OCI-LY3 (cell line): ENCODE measurements around the gene MAPK8IP1.

ENCODE experiments used
- H2AFZ ChIP-seq: fragments of 200-600, 300-600 bp; shearing (Covaris generic); 2 replicates; pipeline ENCODE4 v1.6.0; 2014; ENCODE audit warnings: antibody characterized with exemption, low read depth, low read length
- H3K27ac ChIP-seq: fragments of 200-600, 300-600 bp; sonication (generic); 2 replicates; pipeline ENCODE4 v1.5.1; 2014; ENCODE audit warnings: mild to moderate bottlenecking, low read length, moderate library complexity, mixed read lengths
- H3K27me3 ChIP-seq: fragments of 200-600, 300-600 bp; sonication (generic); 2 replicates; pipeline ENCODE4 v1.6.1; 2014; ENCODE audit warnings: low read depth, low read length, mixed read lengths
- H3K36me3 ChIP-seq: fragments of 200-600, 300-600 bp; sonication (generic); replicated peaks from 2 replicates; pipeline ENCODE3; 2014; ENCODE audit warnings: low read depth, low read length, mixed read lengths
- H3K4me1 ChIP-seq: fragments of 300-600, 200-600 bp; sonication (generic); 2 replicates; pipeline ENCODE4 v1.6.1; 2014; ENCODE audit warnings: low read length, mixed read lengths
- H3K4me2 ChIP-seq: fragments of 200-600, 300-600 bp; sonication (generic); 2 replicates; pipeline ENCODE4 v1.6.1; 2014; ENCODE audit warnings: low read length, mixed read lengths
- H3K4me3 ChIP-seq: fragments of 300-600, 200-600 bp; sonication (generic); 2 replicates; pipeline ENCODE4 v1.5.1; 2014; ENCODE audit warnings: antibody characterized with exemption, mild to moderate bottlenecking, low read length, moderate library complexity
- H3K79me2 ChIP-seq: fragments of 300-600, 200-600 bp; shearing (Covaris generic); 2 replicates; pipeline ENCODE4 v1.6.1; 2014; ENCODE audit warnings: mild to moderate bottlenecking, low read length, mixed read lengths
- H3K9ac ChIP-seq: fragments of 300-600, 200-600 bp; shearing (Covaris generic); 2 replicates; pipeline ENCODE4 v1.6.0; 2014; ENCODE audit warnings: mild to moderate bottlenecking, low read length, moderate library complexity
- H3K9me3 ChIP-seq: fragments of 200-600, 300-600 bp; shearing (Covaris generic); 2 replicates; pipeline ENCODE4 v1.6.1; 2014; ENCODE audit warnings: low read length, mixed read lengths; ENCODE audit not compliant: insufficient read depth
- H4K20me1 ChIP-seq: fragments of 200-600, 300-600 bp; sonication (generic); 2 replicates; pipeline ENCODE4 v1.6.1; 2016; ENCODE audit warnings: low read length, mixed read lengths; ENCODE audit not compliant: insufficient read depth
- EZH2phosphoT487 ChIP-seq: fragments of 200-600 bp; shearing (Covaris generic); IDR thresholded peaks from 2 replicates; pipeline ENCODE4 v1.6.1; 2018; ENCODE audit warnings: antibody characterized with exemption, mixed run types, low read depth
- TF ChIP-seq, protein P1 (sequence below): fragments of 200-600, 300-600 bp; sonication (generic); IDR thresholded peaks from 2 replicates; pipeline ENCODE4 v1.5.1; 2014; ENCODE audit warnings: antibody characterized with exemption, low read length, low read depth

The MAPK8IP1 gene

DNA sequence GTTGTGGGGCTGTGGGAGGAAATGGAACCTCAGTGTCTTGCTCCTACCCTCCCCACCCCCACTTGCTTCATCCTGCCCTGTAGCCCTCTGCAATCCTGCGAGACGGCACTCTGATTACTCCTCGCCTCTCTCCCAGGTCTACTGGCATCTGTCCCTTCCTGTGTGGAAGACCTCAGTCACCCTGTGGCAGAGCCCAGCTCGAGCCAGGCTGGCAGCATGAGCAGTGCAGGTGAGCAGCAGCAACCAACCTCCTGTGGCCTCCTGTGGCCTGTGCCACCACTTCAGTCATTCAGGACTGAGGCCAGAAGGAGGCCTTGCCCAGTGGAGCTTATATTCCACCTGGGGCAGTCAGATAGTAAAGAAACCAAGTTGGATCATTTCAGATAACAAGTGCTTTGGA is 14.7 kb upstream of the MAPK8IP1 start:
- no peaks in the 10 kb centered on the region for H3K79me2 ChIP-seq
- peaks cover 55% of the 10 kb centered on the region for H3K36me3 ChIP-seq
- H3K4me2 ChIP-seq = no peak overlapping the region
- no peak overlapping the region for H2AFZ ChIP-seq
- no peaks in the 10 kb centered on the region for H3K9me3 ChIP-seq
- H3K9ac ChIP-seq = no peak overlapping the region
- no peak for TF ChIP-seq EZH2phosphoT487
- TF ChIP-seq, protein P1, sequence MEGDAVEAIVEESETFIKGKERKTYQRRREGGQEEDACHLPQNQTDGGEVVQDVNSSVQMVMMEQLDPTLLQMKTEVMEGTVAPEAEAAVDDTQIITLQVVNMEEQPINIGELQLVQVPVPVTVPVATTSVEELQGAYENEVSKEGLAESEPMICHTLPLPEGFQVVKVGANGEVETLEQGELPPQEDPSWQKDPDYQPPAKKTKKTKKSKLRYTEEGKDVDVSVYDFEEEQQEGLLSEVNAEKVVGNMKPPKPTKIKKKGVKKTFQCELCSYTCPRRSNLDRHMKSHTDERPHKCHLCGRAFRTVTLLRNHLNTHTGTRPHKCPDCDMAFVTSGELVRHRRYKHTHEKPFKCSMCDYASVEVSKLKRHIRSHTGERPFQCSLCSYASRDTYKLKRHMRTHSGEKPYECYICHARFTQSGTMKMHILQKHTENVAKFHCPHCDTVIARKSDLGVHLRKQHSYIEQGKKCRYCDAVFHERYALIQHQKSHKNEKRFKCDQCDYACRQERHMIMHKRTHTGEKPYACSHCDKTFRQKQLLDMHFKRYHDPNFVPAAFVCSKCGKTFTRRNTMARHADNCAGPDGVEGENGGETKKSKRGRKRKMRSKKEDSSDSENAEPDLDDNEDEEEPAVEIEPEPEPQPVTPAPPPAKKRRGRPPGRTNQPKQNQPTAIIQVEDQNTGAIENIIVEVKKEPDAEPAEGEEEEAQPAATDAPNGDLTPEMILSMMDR = no peak
- no peak overlapping the region for H3K27ac ChIP-seq
- H3K27me3 ChIP-seq = no peaks in the 10 kb centered on the region
- H4K20me1 ChIP-seq = peaks cover 7% of the 10 kb centered on the region; the same call in 1 of the 2 replicates
- H3K4me1 ChIP-seq = no peaks in the 10 kb centered on the region
- H3K4me3 ChIP-seq = no peak overlapping the region

DNA sequence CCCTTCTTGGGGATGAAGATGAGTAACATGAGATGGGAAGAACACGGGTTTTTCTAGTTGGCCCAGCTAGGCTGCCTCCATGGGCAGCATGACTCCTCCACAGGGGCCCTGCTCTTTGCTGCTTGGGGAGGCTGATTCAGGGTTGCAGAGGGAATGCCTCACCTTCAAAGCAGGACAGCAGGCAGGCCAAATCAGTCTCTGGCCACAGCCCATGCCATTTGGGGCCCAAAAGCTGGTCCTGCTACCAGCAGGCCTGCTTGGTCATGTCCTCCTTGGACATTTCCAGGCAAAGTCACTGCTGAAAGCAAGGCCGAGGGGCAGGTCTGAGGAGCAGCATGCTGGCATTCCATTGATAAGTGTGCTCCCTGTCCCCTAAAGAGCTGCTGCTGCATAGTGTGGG is 13.8 kb upstream of the MAPK8IP1 start:
- no peak for TF ChIP-seq EZH2phosphoT487
- TF ChIP-seq, protein P1 = no peak
- H3K9ac ChIP-seq = no peak overlapping the region
- H3K27me3 ChIP-seq = no peaks in the 10 kb centered on the region
- peaks cover 62% of the 10 kb centered on the region for H3K36me3 ChIP-seq
- H3K4me3 ChIP-seq = no peak overlapping the region
- no peaks in the 10 kb centered on the region for H3K79me2 ChIP-seq
- no peak overlapping the region for H3K27ac ChIP-seq
- no peaks in the 10 kb centered on the region for H3K4me1 ChIP-seq
- H2AFZ ChIP-seq = no peak overlapping the region
- no peak overlapping the region for H3K4me2 ChIP-seq
- no peaks in the 10 kb centered on the region for H3K9me3 ChIP-seq
- peaks cover 7% of the 10 kb centered on the region; the same call in 1 of the 2 replicates for H4K20me1 ChIP-seq

DNA sequence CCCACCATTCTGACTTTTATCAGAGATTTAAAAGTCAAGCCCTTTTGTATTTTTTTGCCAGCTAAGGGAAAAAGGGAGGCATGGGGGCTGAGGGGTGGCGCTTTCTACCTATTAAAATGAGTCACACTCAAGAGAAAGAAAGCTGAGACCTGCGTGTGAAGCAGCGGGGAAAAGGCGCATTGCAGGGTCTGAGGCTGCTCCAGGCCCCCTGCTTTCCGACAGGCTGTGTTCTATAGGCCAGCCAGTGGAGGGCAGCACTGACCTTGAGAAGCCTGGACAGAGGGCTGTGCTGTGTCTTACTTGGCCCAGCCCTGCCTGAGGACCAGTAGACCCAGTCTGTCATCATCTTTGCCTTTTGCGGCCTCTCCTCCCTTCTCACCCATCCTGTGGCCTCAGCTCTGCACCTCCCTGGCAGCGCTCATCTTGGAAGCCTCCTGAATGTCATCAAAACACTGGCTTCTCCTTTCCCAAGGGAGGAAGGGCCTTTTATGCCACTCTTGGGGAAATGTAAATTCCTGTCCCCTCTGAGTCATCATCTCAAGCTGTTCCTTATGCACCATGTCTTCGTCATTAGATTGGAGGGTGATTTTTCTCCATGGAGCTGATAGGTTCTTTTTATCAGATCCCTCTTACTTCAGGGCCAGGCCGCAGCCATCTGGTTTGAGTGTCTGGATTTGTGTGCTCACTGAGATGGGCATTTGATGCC is 12.6 kb upstream of the MAPK8IP1 start:
- Histone ChIP-seq H3K36me3 (peaks cover 59% of the 10 kb centered on the region), H3K4me3 (no peak overlapping the region), H3K4me2 (no peak overlapping the region), H3K9ac (no peak overlapping the region), H3K79me2 (no peaks in the 10 kb centered on the region), H3K27ac (no peak overlapping the region), H2AFZ (no peak overlapping the region), H3K9me3 (no peaks in the 10 kb centered on the region), H3K27me3 (no peaks in the 10 kb centered on the region), H3K4me1 (no peaks in the 10 kb centered on the region), H4K20me1 (peaks cover 12% of the 10 kb centered on the region)
- TF ChIP-seq, protein P1 = peak; percentile 60
- TF ChIP-seq EZH2phosphoT487 = no peak

DNA sequence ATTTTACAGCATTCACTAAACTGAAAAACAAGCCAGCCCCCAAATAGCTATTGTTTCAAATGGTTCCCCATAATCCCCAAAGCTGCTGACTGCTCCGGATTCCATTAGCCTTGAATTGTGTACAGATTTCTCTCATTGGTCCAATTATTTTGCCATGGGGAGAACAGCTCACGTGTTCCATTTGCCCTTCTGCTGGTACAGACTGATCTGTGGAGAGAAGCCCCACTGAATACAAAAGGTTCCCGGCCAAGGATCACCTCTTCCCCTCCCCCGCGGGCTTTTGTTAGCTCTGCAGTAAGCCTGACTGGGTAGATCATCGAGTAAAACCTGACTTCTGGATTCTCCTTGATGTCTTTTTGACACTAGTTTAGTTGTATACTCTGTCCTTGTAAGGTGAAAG is 9.1 kb upstream of the MAPK8IP1 start:
- H3K36me3 ChIP-seq = peaks cover 52% of the 10 kb centered on the region

More for the DNA sequence above, 9.1 kb upstream of the MAPK8IP1 start:
- Histone ChIP-seq H4K20me1 (peaks cover 12% of the 10 kb centered on the region), H3K27ac (no peak overlapping the region), H3K4me3 (no peak overlapping the region), H3K4me1 (no peaks in the 10 kb centered on the region), H3K9ac (no peak overlapping the region), H3K27me3 (no peaks in the 10 kb centered on the region), H2AFZ (no peak overlapping the region), H3K79me2 (no peaks in the 10 kb centered on the region), H3K4me2 (no peak overlapping the region), H3K9me3 (no peaks in the 10 kb centered on the region)
- TF ChIP-seq, protein P1 = no peak
- no peak for TF ChIP-seq EZH2phosphoT487
